HepG2 (cell line): ENCODE data around the gene ZNF281. TPM values are rescaled to one million over a fixed set of nuclear protein-coding genes. Genes with fewer than 3 reads are reported as not detected.

Experiments
- ATAC-seq: fragments of 200-7000 bp; cut with Tn5 transposase; 3 replicates; pipeline ENCODE4 v1.9.1; 2020; ENCODE audit warnings: mild to moderate bottlenecking, moderate library complexity
- BruUV-seq: library from RNA; stranded (reverse); fragments of 400-500 nt; replicated peaks from 2 replicates; lab custom pipeline; 2021; lab: Mats Ljungman, UMichigan
- CTCF ChIA-PET: fragments of 300-600 bp; formaldehyde crosslinking; extraction: SDS; loops from one replicate; lab custom pipeline; 2021; ENCODE audit warnings: low total read pairs, inconsistent platforms, low intra/inter-chr PET ratio; lab: Yijun Ruan, JAX
- POLR2A ChIA-PET: fragments of 350-600 bp; sonication (Branson Sonifier 250); formaldehyde crosslinking; loops from one replicate; lab custom pipeline; 2020; ENCODE audit warnings: antibody characterized with exemption, inconsistent platforms; lab: Yijun Ruan, JAX
- DNase-seq: peaks from one replicate; pipeline ENCODE4 v3.0.0-alpha.2; 2015; ENCODE audit warnings: low spot score
- FAIRE-seq: peaks from 3 replicates; lab custom pipeline; 2011; peaks lifted over from hg19 to GRCh38; lab: Jason Lieb, UNC
- H2AFZ ChIP-seq: one replicate; pipeline ENCODE4 v1.6.1; 2011; ENCODE audit warnings: low read length, inconsistent platforms
- H3K27ac ChIP-seq: fragments of 300-600 bp; 3 replicates; pipeline ENCODE4 v1.8.0; 2011; ENCODE audit warnings: mixed run types, mild to moderate bottlenecking, mixed read lengths, low read length, inconsistent platforms; ENCODE audit not compliant: insufficient read depth; ENCODE audit errors: extremely low read length
- H3K27me3 ChIP-seq, 2 experiments: fragments of 200-600 bp in 1 of 2; 2 replicates in 1 of 2; 3 replicates in 1 of 2; pipeline versions ENCODE4 v1.6.0 to v1.8.0; 2011; ENCODE audit warnings: low read length in 2 of 2, mild to moderate bottlenecking in 2 of 2, moderate library complexity in 2 of 2, inconsistent platforms in 1 of 2; ENCODE audit not compliant: insufficient read depth in 2 of 2, control insufficient read depth in 1 of 2
- H3K36me3 ChIP-seq, 2 experiments: fragments of 200-600 bp in 1 of 2; replicated peaks in 1 of 2; 2 replicates in 1 of 2; 3 replicates in 1 of 2; pipeline versions ENCODE4 v1.5.1 to v1.8.0; 2011; ENCODE audit warnings: low read length in 2 of 2, inconsistent platforms in 1 of 2; ENCODE audit not compliant: insufficient read depth in 2 of 2, control insufficient read depth in 1 of 2
- H3K4me1 ChIP-seq: 2 replicates; pipeline ENCODE4 v1.5.1; 2012; ENCODE audit warnings: low read length, inconsistent platforms; ENCODE audit not compliant: insufficient read depth
- H3K4me2 ChIP-seq: 2 replicates; pipeline ENCODE4 v1.6.0; 2011; ENCODE audit warnings: low read depth, low read length, inconsistent platforms
- H3K4me3 ChIP-seq, 3 experiments: fragments of 200-600 bp in 1 of 3; sonication (generic), shearing (Covaris generic) in 1 of 3; replicated peaks in 1 of 3; 2 replicates each; pipeline ENCODE4 v1.5.1; 2011 to 2016; ENCODE audit warnings: low read length in 3 of 3, inconsistent platforms in 2 of 3, low read depth in 2 of 3, mild to moderate bottlenecking in 2 of 3, control low read depth in 1 of 3, mixed read lengths in 1 of 3; ENCODE audit not compliant: insufficient read depth in 1 of 3
- H3K79me2 ChIP-seq: one replicate; pipeline ENCODE4 v1.6.1; 2011; ENCODE audit warnings: low read length, inconsistent platforms; ENCODE audit not compliant: insufficient read depth
- H3K9ac ChIP-seq: 2 replicates; pipeline ENCODE4 v1.6.0; 2011; ENCODE audit warnings: mild to moderate bottlenecking, low read depth, low read length, inconsistent platforms; ENCODE audit not compliant: insufficient read depth
- H3K9me3 ChIP-seq: 2 replicates; pipeline ENCODE4 v1.5.1; 2012; ENCODE audit warnings: mild to moderate bottlenecking, low read length
- H4K20me1 ChIP-seq: 2 replicates; pipeline ENCODE4 v1.6.0; 2011; ENCODE audit warnings: inconsistent platforms, mild to moderate bottlenecking, low read length, moderate library complexity; ENCODE audit not compliant: insufficient read depth
- BORCS8-MEF2B ChIP-seq: sonication (generic); formaldehyde crosslinking; IDR thresholded peaks from 2 replicates; pipeline ENCODE4 v1.8.0; 2022; ENCODE audit warnings: mild to moderate bottlenecking, missing genetic modification reagents
- E2F5 ChIP-seq: sonication (generic); formaldehyde crosslinking; conservative IDR thresholded peaks from 2 replicates; pipeline ENCODE4 v1.4.0; 2020; ENCODE audit warnings: missing genetic modification reagents
- GPN1 ChIP-seq: sonication (generic); formaldehyde crosslinking; IDR thresholded peaks from 2 replicates; pipeline ENCODE4 v1.5.1; 2020; ENCODE audit warnings: missing genetic modification reagents, borderline replicate concordance
- HNF4G ChIP-seq, 2 experiments: sonication (generic) in 1 of 2; formaldehyde crosslinking in 1 of 2; IDR thresholded peaks; 2 replicates each; pipeline versions ENCODE4 v1.4.0 to v1.6.1; 2011 to 2020; ENCODE audit warnings: borderline replicate concordance in 2 of 2, low read depth in 2 of 2, mild to moderate bottlenecking in 2 of 2, low read length in 1 of 2, missing genetic modification reagents in 1 of 2, moderate library complexity in 1 of 2
- NBN ChIP-seq: fragments of 450-650 bp; conservative IDR thresholded peaks from 2 replicates; pipeline ENCODE4 v1.6.1; 2017
- NFRKB ChIP-seq: fragments of 450-650 bp; IDR thresholded peaks from 2 replicates; pipeline ENCODE4 v1.6.1; 2017
- RXRB ChIP-seq: IDR thresholded peaks from 2 replicates; pipeline ENCODE4 v1.6.1; 2016; ENCODE audit warnings: borderline replicate concordance, missing genetic modification reagents, missing compliant biosample characterization
- TCF7L2 ChIP-seq: IDR thresholded peaks from 2 replicates; pipeline ENCODE4 v1.6.1; 2011; ENCODE audit warnings: mild to moderate bottlenecking, low read depth, low read length, moderate library complexity
- YEATS4 ChIP-seq: sonication (generic); formaldehyde crosslinking; IDR thresholded peaks from 2 replicates; pipeline ENCODE4 v1.4.0; 2020; ENCODE audit warnings: missing genetic modification reagents, borderline replicate concordance
- ZKSCAN1 ChIP-seq: fragments of 150-350 bp; IDR thresholded peaks from 2 replicates; pipeline ENCODE4 v1.6.1; 2014; ENCODE audit warnings: low read length
- ZMAT3 ChIP-seq: sonication (generic); formaldehyde crosslinking; conservative IDR thresholded peaks from 2 replicates; pipeline ENCODE4 v1.7.0; 2021; ENCODE audit warnings: missing genetic modification reagents
- ZNF205 ChIP-seq: IDR thresholded peaks from 2 replicates; pipeline ENCODE4 v1.6.1; 2018; ENCODE audit warnings: missing biosample characterization, missing genetic modification reagents
- ZNF484 ChIP-seq: sonication (generic); formaldehyde crosslinking; IDR thresholded peaks from 2 replicates; pipeline ENCODE4 v1.5.1; 2020; ENCODE audit warnings: mild to moderate bottlenecking, low read depth, missing genetic modification reagents, borderline replicate concordance
- ZNF660 ChIP-seq: sonication (generic); formaldehyde crosslinking; IDR thresholded peaks from 2 replicates; pipeline ENCODE4 v1.5.1; 2020; ENCODE audit warnings: mild to moderate bottlenecking, low read depth, missing genetic modification reagents, borderline replicate concordance
- ZNF83 ChIP-seq: sonication (generic); formaldehyde crosslinking; IDR thresholded peaks from 2 replicates; pipeline ENCODE4 v1.4.0; 2020; ENCODE audit warnings: missing genetic modification reagents, mild to moderate bottlenecking, borderline replicate concordance
- WGBS: methylation state at CpG from one replicate; pipeline ENCODE4 v1.1.6; 2017; ENCODE audit warnings: low lambda C conversion rate; 5-methylcytosine and 5-hydroxymethylcytosine counted together
- in situ Hi-C: cut with HindIII; loops from 2 replicates; pipeline ENCODE4 v1.10.0; 2017; ENCODE audit warnings: low pct_unique_long_range_greater_than_20kb; ENCODE audit not compliant: extremely low pct_ligation_motif_present
- intact Hi-C: fragments of 100-400 bp; cut with micrococcal nuclease; formaldehyde crosslinking; loops from one replicate; pipeline ENCODE4 v1.10.0; 2022; ENCODE audit not compliant: unreplicated experiment
- polyA plus RNA-seq, 8 experiments: library from polyadenylated mRNA; depleted of rRNA in 3 of 8; stranded (reverse) in 7 of 8; unstranded in 1 of 8; fragments of >200 nt; fragmentation: Illumina TruSeq in 4 of 8; extraction: Trizol in 4 of 8; gene quantifications; 2 replicates each; pipeline versions ENCODE4 v1.2.1 to v1.2.3, GENCODE V29; 2011 to 2016; ENCODE audit warnings: low read depth in 4 of 8, missing spikeins in 1 of 8, mixed read lengths in 1 of 8; ENCODE audit not compliant: insufficient read depth in 1 of 8
- total RNA-seq, 5 experiments: library from RNA; depleted of rRNA; stranded (reverse); fragments of >200 nt; fragmentation: Illumina TruSeq; extraction: Trizol; gene quantifications; 2 replicates each; pipeline ENCODE4 v1.2.3, GENCODE V29; 2016; ENCODE audit warnings: low read depth in 1 of 5

Gene ZNF281
- total and polyA plus RNA-seq, 2 of the 13 experiments (the other 11 are each of a cell fraction or from before 2014, with no cell fraction given) = 7.7 to 20.6 TPM

- ChIA-PET POLR2A (no interaction called here), CTCF (no interaction called here)
- intact Hi-C loops (no loop called here), in situ Hi-C loops (no loop called here)
- H3K27ac ChIP-seq = no peak overlapping the region
- H3K27me3 ChIP-seq = no peaks in the 10 kb centered on the region
- H3K4me3 ChIP-seq = no peak overlapping the region
- H3K9me3 ChIP-seq = no peaks in the 10 kb centered on the region
- no peaks in the 10 kb centered on the region for H3K36me3 ChIP-seq
- FAIRE-seq = no peak
- no peak for DNase-seq
- no peaks in the 10 kb centered on the region for H4K20me1 ChIP-seq
- ATAC-seq = no peak
- 39% methylated on average over 2 of the region's 2 CpGs for WGBS
- no TSS peak for BruUV-seq
- H3K9ac ChIP-seq = no peak overlapping the region
- no peak overlapping the region for H2AFZ ChIP-seq
- peaks cover 7% of the 10 kb centered on the region; the same call in 1 of the 2 replicates for H3K4me1 ChIP-seq
- no peaks in the 10 kb centered on the region for H3K79me2 ChIP-seq
- H3K4me2 ChIP-seq = no peak overlapping the region
- TF ChIP-seq ZNF205 (CRISPR knock-in tag) (no peak), YEATS4 (no peak), NBN (no peak), HNF4G (IDR thresholded peaks at IDR 0.05; ENCODE audit: borderline replicate concordance, low read depth, low read length) (no peak), HNF4G (CRISPR knock-in tag; IDR thresholded peaks at IDR 0.05; ENCODE audit: borderline replicate concordance, low read depth) (no peak), NFRKB (no peak), GPN1 (no peak), ZMAT3 (CRISPR knock-in tag) (no peak), ZKSCAN1 (no peak), RXRB (CRISPR knock-in tag) (no peak), ZNF484 (CRISPR knock-in tag) (no peak), ZNF83 (CRISPR knock-in tag) (no peak), BORCS8-MEF2B (CRISPR knock-in tag) (no peak), ZNF660 (CRISPR knock-in tag) (no peak), E2F5 (CRISPR knock-in tag) (no peak), TCF7L2 (no peak)
These were observed 32.2 kb upstream of the ZNF281 start for GRCh38 chr1:200442023-200442422.
